GM12872 (cell line): ENCODE measurements around the gene CSTF3.

ENCODE experiments used
- CTCF ChIP-seq: IDR thresholded peaks from 3 replicates; pipeline ENCODE4 v1.5.1; 2011; ENCODE audit warnings: low read depth, mild to moderate bottlenecking, low read length, moderate library complexity; ENCODE audit not compliant: insufficient read depth

Gene CSTF3

GRCh38 chr11:33103836-33104235, 57.4 kb downstream of the CSTF3 start:
- no peak for TF ChIP-seq CTCF

GRCh38 chr11:33094157-33094556, 67.1 kb downstream of the CSTF3 start:
- TF ChIP-seq CTCF = no peak

GRCh38 chr11:33089776-33090175, 71.5 kb downstream of the CSTF3 start:
- TF ChIP-seq CTCF = peak; percentile 17; the same call in 1 of the 3 replicates

- TF ChIP-seq CTCF = no peak
Measured at GRCh38 chr11:33086017-33086416, 75.3 kb downstream of the CSTF3 start.

- no peak for TF ChIP-seq CTCF
Measured at GRCh38 chr11:33083918-33084317, 77.4 kb downstream of the CSTF3 start.

- no peak for TF ChIP-seq CTCF
Measured at GRCh38 chr11:33072465-33072864, 88.8 kb downstream of the CSTF3 start.

GRCh38 chr11:33068611-33069340, 92.5 kb downstream of the CSTF3 start:
- TF ChIP-seq CTCF = no peak
